ENCODE data around the gene NCKAP5.
"Not testable (repeated sequence)": the region's sequence is repeated elsewhere in the genome, so short reads cannot be mapped to it uniquely, and the experiment has no call there.

NCKAP5 gene

GRCh38 chr2:133497270-133497893 lies 70.9 kb downstream of the NCKAP5 start:
- DNase-seq (ENCODE audit: low read depth): no peak

DNA sequence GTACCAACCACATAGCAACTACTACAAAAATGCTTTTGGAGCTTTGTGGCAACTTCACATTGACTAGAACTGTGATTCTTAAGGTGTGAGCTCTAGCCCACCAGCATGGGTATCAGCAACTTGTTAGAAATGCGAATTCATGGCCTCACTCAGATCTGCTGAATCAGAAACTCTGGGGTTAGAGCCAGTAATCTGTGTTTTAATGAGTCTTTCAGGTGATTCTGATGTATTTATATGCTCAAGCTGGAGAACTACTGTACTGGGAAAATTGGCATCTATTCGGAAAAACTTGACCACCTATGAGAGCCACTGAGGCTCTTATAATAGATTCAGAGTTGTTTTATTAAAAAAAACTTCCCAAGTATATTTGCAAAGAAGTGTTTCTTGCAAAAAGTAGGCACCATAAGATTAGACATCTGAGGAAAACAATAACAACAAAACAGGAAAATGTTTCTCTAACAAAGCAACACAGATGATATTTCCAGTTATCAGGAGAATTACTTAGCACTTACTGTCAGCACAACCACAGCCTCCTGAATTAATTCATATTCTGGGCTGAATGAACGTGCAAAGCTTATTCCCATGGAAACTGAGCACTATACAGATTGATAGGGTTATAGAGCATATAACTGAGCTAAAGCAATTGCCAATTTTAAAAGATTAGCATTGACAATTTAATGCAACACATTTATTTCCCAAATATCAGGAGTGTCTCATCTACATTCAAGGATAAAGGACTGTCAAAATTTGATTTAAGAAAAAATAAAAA lies 71.6 kb downstream of the NCKAP5 start:
- DNase-seq (ENCODE audit: low read depth): no peak

- no peak for DNase-seq (ENCODE audit: low read depth)
These were observed 73.0 kb downstream of the NCKAP5 start for GRCh38 chr2:133495226-133495625.

GRCh38 chr2:133492719-133493380 lies 75.4 kb downstream of the NCKAP5 start:
- DNase-seq (ENCODE audit: low read depth): no peak

DNA sequence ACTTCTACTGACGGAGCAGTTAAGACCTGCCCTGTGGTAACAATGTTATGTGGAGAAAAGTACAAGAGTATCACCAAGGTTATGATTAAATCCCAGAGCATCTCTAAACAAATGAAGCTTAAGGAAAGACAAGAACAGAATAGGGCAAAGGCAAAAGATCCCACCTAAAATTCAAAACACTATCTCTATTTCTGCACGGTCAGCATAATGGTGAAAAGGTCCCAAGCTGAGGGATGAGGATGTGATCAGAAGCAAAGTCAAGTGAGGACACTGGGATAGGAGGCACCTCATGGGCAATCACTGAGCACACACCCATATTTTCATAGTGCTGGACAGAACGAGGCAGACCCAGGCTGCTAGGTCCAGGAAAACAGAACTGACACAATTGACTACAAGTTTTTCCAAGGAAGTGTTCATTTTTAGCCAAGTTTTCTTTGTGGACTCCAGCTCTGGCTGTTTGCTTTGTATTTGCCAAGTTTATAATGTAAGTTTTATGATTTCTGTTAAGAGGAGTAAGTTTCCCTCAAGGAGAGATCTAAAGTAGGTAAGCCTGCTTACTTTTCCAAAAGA lies 77.8 kb downstream of the NCKAP5 start:
- no peak for DNase-seq (ENCODE audit: low read depth)

- DNase-seq (ENCODE audit: low read depth): no peak
These were observed 78.4 kb downstream of the NCKAP5 start for GRCh38 chr2:133489641-133490410.

DNA sequence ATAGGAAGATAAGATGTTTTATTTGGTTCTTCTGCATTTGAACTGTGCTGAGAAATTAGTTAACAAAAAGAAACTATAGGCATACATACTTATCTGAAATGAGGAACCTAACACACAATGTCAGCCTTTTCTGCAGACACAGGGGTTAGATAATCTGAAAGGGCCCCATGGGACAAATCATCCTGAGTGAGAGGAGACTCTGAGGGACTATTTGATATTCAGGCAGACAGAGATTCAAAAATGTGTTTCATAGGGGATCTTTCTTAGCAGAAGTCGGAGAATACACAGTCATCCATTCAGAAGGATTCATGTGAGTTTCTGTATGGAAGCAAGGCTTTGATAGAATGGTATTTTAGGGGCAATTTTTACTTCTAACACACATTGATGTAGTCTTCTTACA lies 79.1 kb downstream of the NCKAP5 start:
- DNase-seq (ENCODE audit: low read depth): no peak

DNA sequence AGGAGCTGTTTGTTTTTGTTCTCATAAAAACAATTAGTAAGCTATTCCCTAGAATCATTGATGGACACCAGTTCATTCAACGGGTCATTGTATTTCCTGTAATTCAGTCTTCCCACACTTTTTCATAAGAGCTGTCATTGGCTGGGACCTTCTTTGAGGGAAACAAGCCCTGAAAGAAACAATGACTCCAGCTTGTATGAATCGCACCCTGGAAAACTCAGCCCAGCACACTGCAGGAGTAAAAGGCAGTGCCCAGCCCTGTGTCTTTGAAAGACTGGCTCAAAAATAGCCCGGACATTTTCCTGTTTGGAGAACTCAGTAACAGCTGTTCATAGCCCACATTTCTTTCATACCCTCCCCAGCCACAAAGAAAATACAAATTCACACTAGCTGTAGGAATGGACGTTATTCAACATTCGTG lies 81.5 kb downstream of the NCKAP5 start:
- no peak for DNase-seq (ENCODE audit: low read depth)

GRCh38 chr2:133485868-133486267 lies 82.4 kb downstream of the NCKAP5 start:
- DNase-seq (ENCODE audit: low read depth): no peak

DNA sequence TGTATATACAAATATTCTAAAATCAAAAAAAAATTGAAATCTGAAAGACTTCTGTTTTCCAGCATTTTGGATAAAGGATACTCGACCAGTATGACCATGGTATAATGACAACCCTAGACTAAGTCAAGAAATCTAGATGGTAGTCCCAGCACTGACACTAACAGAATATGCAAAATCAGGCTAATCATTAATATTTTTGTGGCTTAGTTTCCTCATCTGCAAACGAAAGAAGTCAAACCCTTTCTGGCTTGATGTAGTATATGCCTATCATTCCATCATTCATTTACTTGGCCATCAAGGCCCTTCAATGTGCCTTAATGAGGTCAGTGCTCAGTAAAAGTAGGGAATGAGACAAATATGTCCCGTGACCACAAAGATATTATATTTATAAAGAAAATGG lies 83.5 kb downstream of the NCKAP5 start:
- DNase-seq (ENCODE audit: low read depth): no peak

DNA sequence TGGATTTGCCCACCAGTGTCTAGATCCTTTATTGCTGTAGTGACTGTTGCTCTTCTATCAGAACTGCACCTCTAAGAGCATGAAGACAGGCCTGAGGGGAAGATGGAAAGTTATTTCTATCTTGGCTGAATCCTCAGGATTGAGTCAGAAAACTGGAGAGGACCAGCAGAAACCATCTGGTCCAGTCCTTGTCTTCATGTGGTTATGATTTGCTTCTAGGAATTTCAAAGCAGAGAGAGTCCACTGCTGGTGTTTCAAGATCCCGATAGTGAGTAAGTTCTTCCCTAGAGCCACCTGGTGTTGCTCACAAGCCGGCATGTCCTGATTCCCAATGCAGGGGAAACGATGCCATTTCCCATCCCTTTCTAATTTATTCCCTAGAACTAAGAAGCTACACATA lies 84.2 kb downstream of the NCKAP5 start:
- DNase-seq (ENCODE audit: low read depth): no peak

- no peak for DNase-seq (ENCODE audit: low read depth)
These were observed 85.1 kb downstream of the NCKAP5 start for GRCh38 chr2:133483181-133483580.

GRCh38 chr2:133480707-133481429 lies 87.4 kb downstream of the NCKAP5 start:
- DNase-seq (ENCODE audit: low read depth): no peak

GRCh38 chr2:133477616-133477990 lies 90.7 kb downstream of the NCKAP5 start:
- DNase-seq (ENCODE audit: low read depth): no peak

- no peak for DNase-seq (ENCODE audit: low read depth)
These were observed 91.2 kb downstream of the NCKAP5 start for GRCh38 chr2:133476931-133477615.

GRCh38 chr2:133476286-133476685 lies 92.0 kb downstream of the NCKAP5 start:
- no peak for DNase-seq (ENCODE audit: low read depth)

DNA sequence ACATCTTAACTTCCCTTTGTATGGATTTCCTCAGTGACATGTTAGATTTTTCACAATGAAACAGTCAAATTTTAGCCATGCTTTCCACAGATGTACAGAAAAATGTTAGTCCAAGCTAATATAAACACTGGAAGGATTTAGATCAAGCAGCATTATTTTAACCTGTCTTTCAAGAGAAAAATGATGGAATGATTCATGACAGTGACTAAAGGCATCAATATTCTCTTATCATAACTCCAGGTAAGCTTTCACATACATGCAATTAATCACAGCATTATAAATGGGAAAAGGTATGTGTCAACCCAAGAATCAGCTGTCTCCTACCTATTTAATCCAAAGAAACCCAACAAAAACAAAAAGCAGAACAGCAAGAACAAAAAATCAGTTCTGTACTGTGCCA lies 92.7 kb downstream of the NCKAP5 start:
- DNase-seq (ENCODE audit: low read depth): no peak

DNA sequence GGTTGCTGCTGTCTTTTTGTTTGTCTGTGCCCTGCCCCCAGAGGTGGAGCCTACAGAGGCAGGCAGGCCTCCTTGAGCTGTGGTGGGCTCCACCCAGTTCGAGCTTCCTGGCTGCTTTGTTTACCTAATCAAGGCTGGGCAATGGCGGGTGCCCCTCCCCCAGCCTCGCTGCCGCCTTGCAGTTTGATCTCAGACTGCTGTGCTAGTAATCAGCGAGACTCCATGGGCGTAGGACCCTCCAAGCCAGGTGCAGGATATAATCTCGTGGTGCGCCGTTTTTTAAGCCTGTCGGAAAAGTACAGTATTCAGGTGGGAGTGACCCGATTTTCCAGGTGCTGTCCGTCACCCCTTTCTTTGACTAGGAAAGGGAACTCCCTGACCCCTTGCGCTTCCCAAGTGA lies 97.8 kb downstream of the NCKAP5 start:
- DNase-seq (ENCODE audit: low read depth): not testable (repeated sequence)

DNA sequence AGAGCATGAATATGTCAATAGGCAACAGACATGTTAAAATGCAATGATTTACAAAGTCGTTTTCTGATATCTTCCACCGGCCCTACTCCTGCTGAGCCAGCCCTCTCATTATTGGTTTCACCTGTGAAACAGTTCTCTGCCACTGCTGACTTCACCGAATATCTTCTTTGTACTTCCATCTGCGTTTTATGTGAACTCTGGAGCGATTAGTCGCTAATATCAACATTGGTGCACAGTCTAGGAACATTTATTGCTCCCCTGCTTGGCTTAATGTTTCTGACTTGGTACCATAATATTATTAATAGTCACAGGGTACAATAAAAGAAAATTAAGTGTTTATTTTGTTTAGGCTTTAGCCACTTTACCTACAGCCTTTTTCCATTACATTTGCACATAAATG lies 105.5 kb downstream of the NCKAP5 start:
- no peak for DNase-seq (ENCODE audit: low read depth)

DNA sequence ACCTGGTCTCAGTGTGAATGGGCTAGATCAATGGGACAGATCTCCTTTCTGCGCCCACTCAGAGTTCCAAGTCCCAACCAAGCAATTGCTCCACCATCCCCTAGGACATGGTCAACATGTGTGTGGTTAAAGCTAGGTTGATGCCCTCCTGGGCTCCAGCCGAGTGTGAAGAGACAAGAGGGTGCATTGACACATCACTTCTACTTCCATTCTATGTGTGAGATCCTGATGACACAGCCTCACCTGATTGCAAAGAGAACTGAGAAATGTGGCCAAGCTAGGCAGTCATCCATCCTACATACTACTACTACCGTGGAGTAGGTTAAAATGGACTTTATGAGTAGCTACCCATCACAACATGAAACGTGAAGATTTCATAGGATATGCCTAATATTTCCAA lies 106.8 kb downstream of the NCKAP5 start:
- no peak for DNase-seq (ENCODE audit: low read depth)

DNA sequence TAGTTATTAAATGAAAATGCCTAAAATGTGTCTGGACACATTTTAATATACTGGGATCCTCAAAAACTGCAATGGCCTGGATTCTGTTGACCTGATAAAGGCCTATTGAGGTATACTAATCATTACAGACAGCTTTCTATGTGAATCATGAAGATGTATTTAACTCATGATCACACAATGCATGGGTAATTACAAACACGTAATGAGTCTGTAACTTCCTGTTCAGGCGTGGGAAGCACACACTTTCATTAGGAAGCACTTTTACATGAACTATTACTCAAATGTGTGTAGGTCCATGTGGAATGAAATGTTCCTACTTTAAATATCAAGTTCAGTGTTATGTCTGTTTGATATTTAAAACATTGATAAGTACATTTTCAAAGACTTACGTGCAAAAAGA lies 108.7 kb downstream of the NCKAP5 start:
- DNase-seq (ENCODE audit: low read depth): no peak
